GM21717 (cell line): ENCODE results near the gene NSA2.

Experiments used
- ATAC-seq: cut with Tn5 transposase; IDR thresholded peaks from one replicate; pipeline ENCODE4 v1.9.1; 2021; ENCODE audit warnings: mild to moderate bottlenecking, moderate library complexity; ENCODE audit not compliant: unreplicated experiment

Gene NSA2

GRCh38 chr5:74810915-74811314, 43.9 kb downstream of the NSA2 start:
- ATAC-seq, result no peak

GRCh38 chr5:74816875-74817274, 49.8 kb downstream of the NSA2 start:
- ATAC-seq, result no peak

GRCh38 chr5:74822288-74822687, 55.2 kb downstream of the NSA2 start:
- ATAC-seq, result no peak

DNA sequence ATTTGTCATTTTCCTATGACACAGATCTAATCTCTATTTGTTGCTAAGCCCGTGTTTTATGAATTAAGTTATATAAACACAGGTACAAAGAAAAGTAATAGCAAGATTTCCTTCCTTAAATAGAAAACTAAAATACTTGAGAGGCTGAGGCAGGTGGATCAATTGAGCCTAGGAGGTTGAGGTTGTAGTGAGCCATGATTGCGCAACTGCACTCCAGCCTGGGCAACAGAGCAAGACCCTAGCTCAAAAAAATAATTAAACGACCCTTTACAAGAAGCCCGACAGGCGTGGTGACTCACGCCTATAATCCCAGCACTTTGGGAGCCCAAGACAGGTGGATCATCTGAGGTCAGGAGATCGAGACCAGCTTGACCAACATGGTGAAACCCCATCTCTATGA, 62.4 kb downstream of the NSA2 start:
- ATAC-seq, result no peak
